ENCODE measurements around the gene JUND.
A peak's percentile ranks its signal among the peaks of the same experiment; 100 is the strongest.

The JUND gene

GRCh38 chr19:18233224-18233825, 48.1 kb downstream of the JUND start:
- DNase-seq = peak; percentile 47

GRCh38 chr19:18232540-18233223, 48.7 kb downstream of the JUND start:
- DNase-seq = no peak

GRCh38 chr19:18231775-18232174, 49.6 kb downstream of the JUND start:
- no peak for DNase-seq

GRCh38 chr19:18230941-18231734, 50.3 kb downstream of the JUND start:
- no peak for DNase-seq

- no peak for DNase-seq
Measured at GRCh38 chr19:18229915-18230314, 51.5 kb downstream of the JUND start.
